CD4-positive, CD25-positive, alpha-beta regulatory T cell (primary cell): ENCODE data around the gene PMEL. TPM values are rescaled to one million over a fixed set of nuclear protein-coding genes. Genes with fewer than 3 reads are reported as not detected.
A peak's percentile ranks its signal among the peaks of the same experiment; 100 is the strongest.

Source experiments
- ATAC-seq, 2 donors: fragments of 150-1000 bp; cut with Tn5 transposase; one replicate each; pipeline ENCODE4 v1.10.0; 2021; ENCODE audit warnings: low read depth in 2 of 2, moderate number of reproducible peaks in 2 of 2, moderate library complexity in 1 of 2
- DNase-seq, 3 donors: peaks; one replicate each; pipeline versions ENCODE4 v3.0.0 to v3.0.0-alpha.2; 2012 to 2022; ENCODE audit warnings: mixed read lengths in 1 of 3
- H3K27ac ChIP-seq: one replicate; pipeline ENCODE4 v1.7.0; 2013; ENCODE audit warnings: mild to moderate bottlenecking, low read length; ENCODE audit not compliant: insufficient read depth, poor library complexity, severe bottlenecking
- H3K27me3 ChIP-seq: one replicate; pipeline ENCODE4 v1.7.0; 2013; ENCODE audit warnings: low read length; ENCODE audit not compliant: control insufficient read depth, insufficient read depth
- H3K36me3 ChIP-seq: one replicate; pipeline ENCODE4 v1.7.0; 2013; ENCODE audit warnings: mild to moderate bottlenecking, low read length, moderate library complexity; ENCODE audit not compliant: control insufficient read depth, insufficient read depth
- H3K4me1 ChIP-seq: 2 replicates; pipeline ENCODE4 v1.7.0; 2013; ENCODE audit warnings: mild to moderate bottlenecking, low read length; ENCODE audit not compliant: insufficient read depth, control insufficient read depth, poor library complexity, severe bottlenecking
- H3K4me3 ChIP-seq: one replicate; pipeline ENCODE4 v1.7.0; 2013; ENCODE audit warnings: low read depth, mild to moderate bottlenecking, low read length, moderate library complexity
- H3K9me3 ChIP-seq, 2 experiments: 1 replicate in 1 of 2; 2 replicates in 1 of 2; pipeline ENCODE4 v1.7.0; 2013; ENCODE audit warnings: low read length in 2 of 2, mild to moderate bottlenecking in 1 of 2, moderate library complexity in 1 of 2; ENCODE audit not compliant: control insufficient read depth in 2 of 2
- H3K27ac Mint-ChIP-seq, 3 donors: one replicate each; pipeline ENCODE4 v1.8.0; 2020 to 2022; ENCODE audit warnings: mild to moderate bottlenecking in 3 of 3, mixed read lengths in 3 of 3, moderate library complexity in 2 of 3
- H3K27me3 Mint-ChIP-seq: one replicate; pipeline ENCODE4 v1.8.0; 2022; ENCODE audit warnings: mild to moderate bottlenecking, mixed read lengths
- H3K36me3 Mint-ChIP-seq: one replicate; pipeline ENCODE4 v1.8.0; 2020; ENCODE audit warnings: mixed read lengths
- H3K4me1 Mint-ChIP-seq, 4 donors: one replicate each; pipeline ENCODE4 v1.8.0; 2020 to 2022; ENCODE audit warnings: mixed read lengths in 4 of 4, mild to moderate bottlenecking in 1 of 4
- H3K4me3 Mint-ChIP-seq, 4 donors: one replicate each; pipeline ENCODE4 v1.8.0; 2020 to 2022; ENCODE audit warnings: mild to moderate bottlenecking in 4 of 4, mixed read lengths in 4 of 4, moderate library complexity in 3 of 4
- H3K9me3 Mint-ChIP-seq, 7 donors: one replicate each; pipeline ENCODE4 v1.8.0; 2020 to 2022; ENCODE audit warnings: mixed read lengths in 7 of 7, mild to moderate bottlenecking in 3 of 7, moderate library complexity in 2 of 7
- polyA plus RNA-seq, 4 donors: library from polyadenylated mRNA; unstranded; fragments of 300-500 nt; fragmentation: Illumina TruSeq; gene quantifications; one replicate each; pipeline ENCODE4 v1.2.3, GENCODE V29; 2021
- total RNA-seq: library from RNA; stranded (reverse); gene quantifications from one replicate; pipeline ENCODE4 v1.2.3, GENCODE V29; 2022

Gene PMEL
- total and polyA plus RNA-seq, 5 donors from 2014 or later: 0.52 to 0.86 (median 0.63) TPM; not detected in 1

DNA sequence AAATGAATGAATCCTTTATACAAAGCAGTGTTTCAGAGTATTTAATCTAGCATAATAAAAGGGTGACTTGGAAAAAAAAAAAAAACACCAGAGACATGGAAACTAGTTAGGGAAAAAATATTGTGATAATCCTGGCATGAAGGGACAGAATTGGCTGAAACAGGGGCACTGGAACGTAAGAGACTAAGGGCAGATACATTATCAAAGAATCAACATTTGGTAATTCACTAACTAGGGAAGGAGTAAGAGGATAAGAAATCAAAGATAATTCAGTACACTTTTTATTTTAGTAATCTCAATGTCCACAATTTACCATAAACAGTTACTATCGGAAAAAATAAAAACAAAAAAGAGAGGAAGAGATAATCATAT lies 56.3 kb downstream of the PMEL start:
- H3K27ac ChIP-seq: no peak overlapping the region
- H3K27ac Mint-ChIP-seq: peak overlapping the region; percentile 8 to 32 (median 9)
- peaks cover 13% of the 10 kb centered on the region for H3K36me3 ChIP-seq
- no peaks in the 10 kb centered on the region for H3K9me3 ChIP-seq
- H3K27me3 ChIP-seq: no peaks in the 10 kb centered on the region
- peak overlapping the region in 1 of 4 donors; percentile 20 for H3K4me3 Mint-ChIP-seq
- peaks cover 15% of the 10 kb centered on the region for H3K36me3 Mint-ChIP-seq
- ATAC-seq: no peak
- H3K4me1 Mint-ChIP-seq: peaks cover 17 to 26% (median 22%) of the 10 kb centered on the region in 4 donors
- H3K9me3 Mint-ChIP-seq: no peaks in the 10 kb centered on the region
- no peaks in the 10 kb centered on the region for H3K27me3 Mint-ChIP-seq
- DNase-seq: no peak
- H3K4me1 ChIP-seq: peaks cover 5% of the 10 kb centered on the region
- no peak overlapping the region for H3K4me3 ChIP-seq

DNA sequence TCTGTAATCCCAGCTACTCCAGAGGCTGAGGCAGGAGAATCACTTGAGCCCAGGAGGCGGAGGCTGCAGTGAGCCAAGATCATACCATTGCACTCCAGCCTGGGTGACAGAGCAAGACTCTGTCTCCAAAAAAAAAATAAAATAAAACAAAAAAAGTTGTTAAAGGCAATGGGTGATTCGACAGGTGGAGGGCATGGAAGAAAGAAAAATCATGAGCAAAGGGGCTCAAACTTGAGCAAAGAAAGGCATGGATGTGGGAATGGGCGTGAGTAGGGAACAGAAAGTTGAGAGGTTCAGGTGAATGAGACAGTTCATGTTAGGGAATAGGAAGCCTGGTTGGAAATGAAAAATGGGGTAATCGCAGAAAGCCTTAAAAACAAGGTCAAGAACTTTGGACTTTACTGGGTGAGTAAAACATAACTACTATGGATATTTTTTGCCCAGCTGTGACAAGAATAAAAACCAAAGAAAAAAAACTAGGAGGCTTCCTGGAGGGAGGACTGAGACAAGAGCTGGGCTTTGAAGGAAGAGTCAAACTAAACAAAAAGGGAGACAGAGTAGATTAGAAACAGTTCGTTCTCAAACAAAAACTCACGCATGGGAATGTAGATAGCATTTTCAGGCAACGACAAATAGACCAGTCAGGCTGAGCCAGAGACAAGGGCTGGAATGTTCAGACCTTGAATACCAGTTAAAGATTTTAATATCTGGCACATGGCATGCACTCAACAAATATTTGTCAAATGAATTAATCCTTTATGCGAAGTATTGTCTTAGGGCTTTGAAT lies 56.9 kb downstream of the PMEL start:
- Histone ChIP-seq H3K9me3 (no peaks in the 10 kb centered on the region), H3K4me1 (no peaks in the 10 kb centered on the region), H3K36me3 (peaks cover 13% of the 10 kb centered on the region), H3K27me3 (no peaks in the 10 kb centered on the region), H3K27ac (no peak overlapping the region), H3K4me3 (no peak overlapping the region)
- DNase-seq: no peak
- H3K36me3 Mint-ChIP-seq: peaks cover 10% of the 10 kb centered on the region
- no peaks in the 10 kb centered on the region for H3K9me3 Mint-ChIP-seq
- ATAC-seq: no peak
- H3K4me3 Mint-ChIP-seq: peak overlapping the region in 1 of 4 donors; percentile 20
- peak overlapping the region; percentile 12 to 86 (median 59) for H3K27ac Mint-ChIP-seq
- peaks cover 12 to 21% (median 17%) of the 10 kb centered on the region in 4 donors for H3K4me1 Mint-ChIP-seq
- no peaks in the 10 kb centered on the region for H3K27me3 Mint-ChIP-seq

DNA sequence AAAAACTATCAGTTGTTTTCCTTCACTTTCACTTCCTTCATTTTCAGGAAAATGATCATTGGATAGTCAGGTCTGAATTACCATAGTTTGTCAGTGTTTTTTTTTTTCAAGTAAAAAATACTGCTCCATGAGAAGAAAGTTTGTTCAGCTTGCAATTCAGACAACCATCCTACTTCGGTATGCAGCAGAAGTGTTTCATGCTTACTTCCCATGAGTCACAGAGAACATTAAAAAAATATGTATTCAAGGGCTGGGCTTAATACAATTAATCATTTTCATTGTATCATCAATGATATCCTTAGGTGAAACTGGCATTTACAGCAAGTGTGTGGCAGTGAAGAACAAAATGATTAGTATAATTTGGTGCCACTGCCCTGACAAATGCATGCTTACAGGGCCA lies 59.8 kb downstream of the PMEL start:
- peaks cover 0 to 15% (median 10%) of the 10 kb centered on the region in 4 donors for H3K4me1 Mint-ChIP-seq
- ATAC-seq (no peak), DNase-seq (no peak)
- no peaks in the 10 kb centered on the region for H3K27me3 Mint-ChIP-seq
- H3K9me3 Mint-ChIP-seq: no peaks in the 10 kb centered on the region
- Histone ChIP-seq H3K27me3 (no peaks in the 10 kb centered on the region), H3K4me1 (no peaks in the 10 kb centered on the region), H3K9me3 (no peaks in the 10 kb centered on the region), H3K4me3 (no peak overlapping the region), H3K27ac (no peak overlapping the region), H3K36me3 (peaks cover 23% of the 10 kb centered on the region)
- H3K27ac Mint-ChIP-seq: no peak overlapping the region
- H3K36me3 Mint-ChIP-seq: peaks cover 16% of the 10 kb centered on the region
- H3K4me3 Mint-ChIP-seq: no peak overlapping the region

Other genes starting within 250 kb of the PMEL start
- 60.1 TPM for gene BLOC1S1, start 250.0 kb downstream of the PMEL start, total RNA-seq
- gene BLOC1S1, start 250.0 kb downstream of the PMEL start, polyA plus RNA-seq: 100 to 1,000 TPM in 3 of 4 donors, 10 to 100 TPM in 1; 83.6 to 128 (median 112) TPM
- gene RDH5, start 245.6 kb downstream of the PMEL start, total RNA-seq: 10.1 TPM
- gene RDH5, start 245.6 kb downstream of the PMEL start, polyA plus RNA-seq: 1 to 10 TPM in 3 of 4 donors, under 1 TPM in 1; 0.94 to 1.6 (median 1.4) TPM
- 46.4 TPM for gene CD63, start 237.0 kb downstream of the PMEL start, total RNA-seq
- 100 to 1,000 TPM; 145 to 205 (median 180) TPM for gene CD63, start 237.0 kb downstream of the PMEL start, polyA plus RNA-seq
- 7.4 TPM for gene GDF11, start 222.9 kb downstream of the PMEL start, total RNA-seq
- 1 to 10 TPM in 1 of 4 donors, under 1 TPM in 3; 0.56 to 1.2 (median 0.66) TPM for gene GDF11, start 222.9 kb downstream of the PMEL start, polyA plus RNA-seq
- 49.3 TPM for gene SARNP, start 148.3 kb downstream of the PMEL start, total RNA-seq
- 100 to 1,000 TPM; 109 to 159 (median 134) TPM for gene SARNP, start 148.3 kb downstream of the PMEL start, polyA plus RNA-seq
- gene ORMDL2, start 148.0 kb downstream of the PMEL start, total RNA-seq: 17.8 TPM
- 100 to 1,000 TPM; 132 to 199 (median 140) TPM for gene ORMDL2, start 148.0 kb downstream of the PMEL start, polyA plus RNA-seq
- gene DNAJC14, start 136.5 kb downstream of the PMEL start, total RNA-seq: 19.7 TPM
- gene DNAJC14, start 136.5 kb downstream of the PMEL start, polyA plus RNA-seq: 10 to 100 TPM; 38.3 to 43.0 (median 42.3) TPM
- gene MMP19, start 123.1 kb downstream of the PMEL start, total RNA-seq: not detected
- not detected for gene MMP19, start 123.1 kb downstream of the PMEL start, polyA plus RNA-seq
- gene PYM1, start 38.1 kb downstream of the PMEL start, total RNA-seq: 34.0 TPM
- gene PYM1, start 38.1 kb downstream of the PMEL start, polyA plus RNA-seq: 100 to 1,000 TPM in 3 of 4 donors, 10 to 100 TPM in 1; 99.3 to 123 (median 114) TPM
- 1,086 TPM for gene DGKA, start 34.9 kb downstream of the PMEL start, total RNA-seq
- gene DGKA, start 34.9 kb downstream of the PMEL start, polyA plus RNA-seq: 100 to 1,000 TPM; 225 to 284 (median 253) TPM
- gene CDK2, start 788 bp upstream of the PMEL start, total RNA-seq: 28.0 TPM
- 10 to 100 TPM in 2 of 4 donors, 1 to 10 TPM in 2; 8.4 to 12.6 (median 10.0) TPM for gene CDK2, start 788 bp upstream of the PMEL start, polyA plus RNA-seq
- gene RAB5B, start 8.0 kb upstream of the PMEL start, total RNA-seq: 60.8 TPM
- gene RAB5B, start 8.0 kb upstream of the PMEL start, polyA plus RNA-seq: 10 to 100 TPM; 66.8 to 73.4 (median 68.3) TPM
- 6.9 TPM for gene SUOX, start 31.2 kb upstream of the PMEL start, total RNA-seq
- 10 to 100 TPM in 1 of 4 donors, 1 to 10 TPM in 3; 2.2 to 10.3 (median 5.9) TPM for gene SUOX, start 31.2 kb upstream of the PMEL start, polyA plus RNA-seq
- gene IKZF4, start 55.0 kb upstream of the PMEL start, total RNA-seq: 22.3 TPM
- gene IKZF4, start 55.0 kb upstream of the PMEL start, polyA plus RNA-seq: 1 to 10 TPM; 5.8 to 8.1 (median 6.4) TPM
- 26.3 TPM for gene RPS26, start 75.9 kb upstream of the PMEL start, total RNA-seq
- gene RPS26, start 75.9 kb upstream of the PMEL start, polyA plus RNA-seq: 1,000 to 10,000 TPM in 1 of 4 donors, 100 to 1,000 TPM in 3; 288 to 1,151 (median 836) TPM
- 0.69 TPM for gene ERBB3, start 114.1 kb upstream of the PMEL start, total RNA-seq
- under 1 TPM; 0.14 to 1.00 (median 0.56) TPM for gene ERBB3, start 114.1 kb upstream of the PMEL start, polyA plus RNA-seq
- gene PA2G4, start 138.5 kb upstream of the PMEL start, total RNA-seq: 63.8 TPM
- gene PA2G4, start 138.5 kb upstream of the PMEL start, polyA plus RNA-seq: 100 to 1,000 TPM; 193 to 203 (median 196) TPM
- gene RPL41, start 150.6 kb upstream of the PMEL start, total RNA-seq: 4,134 TPM
- 1,000 to 10,000 TPM; 7,544 to 9,760 (median 8,849) TPM for gene RPL41, start 150.6 kb upstream of the PMEL start, polyA plus RNA-seq
- 11.0 TPM for gene ZC3H10, start 152.2 kb upstream of the PMEL start, total RNA-seq
- gene ZC3H10, start 152.2 kb upstream of the PMEL start, polyA plus RNA-seq: 1 to 10 TPM; 1.7 to 3.7 (median 2.9) TPM
- 190 TPM for gene ESYT1, start 162.2 kb upstream of the PMEL start, total RNA-seq
- 100 to 1,000 TPM; 249 to 395 (median 333) TPM for gene ESYT1, start 162.2 kb upstream of the PMEL start, polyA plus RNA-seq
- gene MYL6B, start 186.5 kb upstream of the PMEL start, total RNA-seq: 8.8 TPM
- 10 to 100 TPM in 3 of 4 donors, 1 to 10 TPM in 1; 9.9 to 18.4 (median 11.3) TPM for gene MYL6B, start 186.5 kb upstream of the PMEL start, polyA plus RNA-seq
- gene MYL6, start 192.3 kb upstream of the PMEL start, total RNA-seq: 933 TPM
- gene MYL6, start 192.3 kb upstream of the PMEL start, polyA plus RNA-seq: 1,000 to 10,000 TPM; 2,559 to 3,471 (median 2,992) TPM
- 153 TPM for gene SMARCC2, start 223.4 kb upstream of the PMEL start, total RNA-seq
- gene SMARCC2, start 223.4 kb upstream of the PMEL start, polyA plus RNA-seq: 10 to 100 TPM; 46.3 to 64.1 (median 54.1) TPM